ENCODE measurements around the gene TRMU. TPM values are rescaled to one million over a fixed set of nuclear protein-coding genes. Genes with fewer than 3 reads are reported as not detected.
A peak's percentile ranks its signal among the peaks of the same experiment; 100 is the strongest.

Gene TRMU
- total RNA-seq, 1 experiment from 2014 or later, result 73.9 TPM

GRCh38 chr22:46320716-46321386 is 14.7 kb upstream of the TRMU start:
- CTCF ChIA-PET, result no interaction called here
- H3K27me3 Mint-ChIP-seq (ENCODE audit: insufficient read depth, unreplicated experiment), result no peaks in the 10 kb centered on the region
- TF ChIP-seq CTCF (IDR thresholded peaks at IDR 0.05; ENCODE audit: insufficient read depth in 1 of 2, low read depth in 1 of 2, low read length in 1 of 2, severe bottlenecking in 1 of 2, unreplicated experiment in 1 of 2), result no peak
- no peaks in the 10 kb centered on the region for H3K4me1 Mint-ChIP-seq (ENCODE audit: low read depth, unreplicated experiment)
- no peaks in the 10 kb centered on the region for H3K9me3 Mint-ChIP-seq (ENCODE audit: unreplicated experiment)
- peaks cover 74% of the 10 kb centered on the region for H3K36me3 Mint-ChIP-seq (ENCODE audit: insufficient read depth, unreplicated experiment)
- H3K36me3 ChIP-seq (ENCODE audit: control insufficient read depth, insufficient read depth, low read length), result no peaks in the 10 kb centered on the region; the same call in none of the 2 replicates
- no TSS peak for BruUV-seq (replicated peaks)
- H3K9me3 ChIP-seq, result no peaks in the 10 kb centered on the region
- H3K4me3 ChIP-seq (ENCODE audit: low read depth, low read length), result no peak overlapping the region
- no peaks in the 10 kb centered on the region for H3K27me3 ChIP-seq (replicated peaks; ENCODE audit: control insufficient read depth, insufficient read depth, low read length)
- POLR2A ChIA-PET, result no interaction called here
- no peaks in the 10 kb centered on the region for H3K4me1 ChIP-seq
- intact Hi-C loops (cut with micrococcal nuclease; ENCODE audit: unreplicated experiment), result no loop called here
- peak overlapping the region; percentile 39 for H3K27ac Mint-ChIP-seq (ENCODE audit: unreplicated experiment)
- DNase-seq, result no peak
- no peak overlapping the region for H3K4me3 Mint-ChIP-seq (ENCODE audit: unreplicated experiment)

GRCh38 chr22:46322711-46323110 is 12.8 kb upstream of the TRMU start:
- Histone ChIP-seq H3K36me3 (ENCODE audit: control insufficient read depth, insufficient read depth, low read length) (no peaks in the 10 kb centered on the region; the same call in none of the 2 replicates), H3K9me3 (no peaks in the 10 kb centered on the region), H3K4me3 (ENCODE audit: low read depth, low read length) (no peak overlapping the region), H3K27me3 (replicated peaks; ENCODE audit: control insufficient read depth, insufficient read depth, low read length) (no peaks in the 10 kb centered on the region), H3K4me1 (no peaks in the 10 kb centered on the region)
- H3K4me1 Mint-ChIP-seq (ENCODE audit: low read depth, unreplicated experiment), result no peaks in the 10 kb centered on the region
- no peak overlapping the region for H3K27ac Mint-ChIP-seq (ENCODE audit: unreplicated experiment)
- no peak for TF ChIP-seq CTCF (IDR thresholded peaks at IDR 0.05; ENCODE audit: insufficient read depth in 1 of 2, low read depth in 1 of 2, low read length in 1 of 2, severe bottlenecking in 1 of 2, unreplicated experiment in 1 of 2)
- ChIA-PET CTCF (no interaction called here), POLR2A (no interaction called here)
- no peaks in the 10 kb centered on the region for H3K9me3 Mint-ChIP-seq (ENCODE audit: unreplicated experiment)
- no peak for DNase-seq
- no peak overlapping the region for H3K4me3 Mint-ChIP-seq (ENCODE audit: unreplicated experiment)
- BruUV-seq (replicated peaks), result no TSS peak
- peaks cover 71% of the 10 kb centered on the region for H3K36me3 Mint-ChIP-seq (ENCODE audit: insufficient read depth, unreplicated experiment)
- H3K27me3 Mint-ChIP-seq (ENCODE audit: insufficient read depth, unreplicated experiment), result no peaks in the 10 kb centered on the region
- intact Hi-C loops (cut with micrococcal nuclease; ENCODE audit: unreplicated experiment), result no loop called here

GRCh38 chr22:46323162-46323561 is 12.4 kb upstream of the TRMU start:
- ChIA-PET POLR2A (no interaction called here), CTCF (no interaction called here)
- no peaks in the 10 kb centered on the region for H3K27me3 Mint-ChIP-seq (ENCODE audit: insufficient read depth, unreplicated experiment)
- no peaks in the 10 kb centered on the region for H3K9me3 ChIP-seq
- TF ChIP-seq CTCF (IDR thresholded peaks at IDR 0.05; ENCODE audit: insufficient read depth in 1 of 2, low read depth in 1 of 2, low read length in 1 of 2, severe bottlenecking in 1 of 2, unreplicated experiment in 1 of 2), result no peak
- no peak for DNase-seq
- no peaks in the 10 kb centered on the region for H3K27me3 ChIP-seq (replicated peaks; ENCODE audit: control insufficient read depth, insufficient read depth, low read length)
- no peaks in the 10 kb centered on the region for H3K9me3 Mint-ChIP-seq (ENCODE audit: unreplicated experiment)
- no peak overlapping the region for H3K4me3 ChIP-seq (ENCODE audit: low read depth, low read length)
- H3K36me3 Mint-ChIP-seq (ENCODE audit: insufficient read depth, unreplicated experiment), result peaks cover 71% of the 10 kb centered on the region
- H3K4me1 ChIP-seq, result no peaks in the 10 kb centered on the region
- H3K36me3 ChIP-seq (ENCODE audit: control insufficient read depth, insufficient read depth, low read length), result no peaks in the 10 kb centered on the region; the same call in none of the 2 replicates
- BruUV-seq (replicated peaks), result no TSS peak
- H3K27ac Mint-ChIP-seq (ENCODE audit: unreplicated experiment), result no peak overlapping the region
- no peak overlapping the region for H3K4me3 Mint-ChIP-seq (ENCODE audit: unreplicated experiment)
- intact Hi-C loops (cut with micrococcal nuclease; ENCODE audit: unreplicated experiment), result no loop called here
- H3K4me1 Mint-ChIP-seq (ENCODE audit: low read depth, unreplicated experiment), result no peaks in the 10 kb centered on the region

Data from Caco-2 (cell line).